Activated B cell treated with CpG ODN at 0.5 μM for 24 hours (primary cell): ENCODE data around the gene SEH1L. TPM values are rescaled to one million over a fixed set of nuclear protein-coding genes. Genes with fewer than 3 reads are reported as not detected.

ENCODE experiments used
- ATAC-seq: fragments of 200-7000 bp; cut with Tn5 transposase; one replicate; pipeline ENCODE4 v1.10.0; 2021; ENCODE audit warnings: low read depth, mild to moderate bottlenecking, moderate library complexity
- CTCF ChIA-PET: fragments of 350-600 bp; sonication (Branson Sonifier 250); formaldehyde crosslinking; loops from one replicate; lab custom pipeline; 2021; ENCODE audit warnings: antibody characterized with exemption; lab: Charles Lee
- POLR2A ChIA-PET: fragments of 350-600 bp; sonication (Branson Sonifier 250); formaldehyde crosslinking; loops from one replicate; lab custom pipeline; 2021; ENCODE audit warnings: antibody characterized with exemption; lab: Charles Lee
- DNase-seq: peaks from one replicate; pipeline ENCODE4 v3.0.0; 2022
- H3K27ac Mint-ChIP-seq: one replicate; pipeline ENCODE4 v1.8.0; 2020; ENCODE audit warnings: mixed read lengths
- H3K27me3 Mint-ChIP-seq: one replicate; pipeline ENCODE4 v1.8.0; 2021; ENCODE audit warnings: mixed read lengths
- H3K36me3 Mint-ChIP-seq: one replicate; pipeline ENCODE4 v1.8.0; 2021; ENCODE audit warnings: low read depth, mixed read lengths
- H3K4me1 Mint-ChIP-seq: one replicate; pipeline ENCODE4 v1.8.0; 2021; ENCODE audit warnings: mixed read lengths
- H3K4me3 Mint-ChIP-seq: one replicate; pipeline ENCODE4 v1.8.0; 2020; ENCODE audit warnings: mild to moderate bottlenecking, mixed read lengths
- H3K9me3 Mint-ChIP-seq: one replicate; pipeline ENCODE4 v1.8.0; 2020; ENCODE audit warnings: mixed read lengths
- CTCF ChIP-seq: fragments of 200-600 bp; IDR thresholded peaks from one replicate; pipeline ENCODE4 v1.8.0; 2022; ENCODE audit warnings: antibody characterized with exemption, mild to moderate bottlenecking
- intact Hi-C: fragments of 100-400 bp; cut with micrococcal nuclease; formaldehyde crosslinking; loops from one replicate; pipeline ENCODE4 v1.15.1; 2024
- total RNA-seq: library from RNA; stranded (reverse); gene quantifications from 2 replicates; pipeline ENCODE4 v1.2.3, GENCODE V29; 2022

Gene SEH1L
- total RNA-seq, 1 donor from 2014 or later: 79.3 TPM

- ATAC-seq: peak; percentile 96
- intact Hi-C loops: loop anchor here (1.0 to 5.0 kb wide), 11 partner anchors 44 to 1140 kb away; partner anchors contain the start of genes AFG3L2, CEP76, CHMP1B and FAM210A
- Mint-ChIP-seq H3K9me3 (no peaks in the 10 kb centered on the region), H3K4me3 (peak within 1 kb of the TSS; percentile 93), H3K4me1 (peaks cover 32% of the 10 kb centered on the region), H3K27ac (peak within 1 kb of the TSS; percentile 94), H3K27me3 (no peaks in the 10 kb centered on the region), H3K36me3 (peaks cover 18% of the 10 kb centered on the region)
- peak; percentile 93 for DNase-seq
- CTCF ChIA-PET: interaction anchor here (0.6 to 2.2 kb wide), 3 partner anchors 20 to 168 kb away, joined by 3 to 9 read pairs (median 3); partner anchors contain the start of gene SEH1L
- no peak for TF ChIP-seq CTCF
- POLR2A ChIA-PET: interaction anchor here (0.6 to 2.9 kb wide), 24 partner anchors 13 to 1083 kb away, joined by 3 to 41 read pairs (median 4); partner anchors contain the start of genes AFG3L2, CEP76, FAM210A and PRELID3A
Observed at GRCh38 chr18:12990967-12991820, 43.4 kb downstream of the SEH1L start, which contains the start of gene CEP192. Gene CEP192, plus strand, starts transcription at chr18:12991362. Its CDS starts 8,063 bp downstream, at chr18:12999425.

GRCh38 chr18:12991821-12992179 is 44.0 kb downstream of the SEH1L start:
- Mint-ChIP-seq H3K4me3 (peak overlapping the region; percentile 93), H3K4me1 (peaks cover 32% of the 10 kb centered on the region), H3K27me3 (no peaks in the 10 kb centered on the region), H3K36me3 (peaks cover 15% of the 10 kb centered on the region), H3K9me3 (no peaks in the 10 kb centered on the region), H3K27ac (peak overlapping the region; percentile 94)
- DNase-seq (no peak), ATAC-seq (no peak)
- no peak for TF ChIP-seq CTCF
- ChIA-PET CTCF (interaction anchor here (2.2 kb wide), 1 partner anchor 168 kb away, joined by 9 read pairs; no protein-coding TSS in a partner anchor), POLR2A (interaction anchor here (0.7 to 2.9 kb wide), 13 partner anchors 19 to 735 kb away, joined by 3 to 41 read pairs (median 7); partner anchors contain the start of genes AFG3L2, CEP76, FAM210A and PSMG2)
- intact Hi-C loops: loop anchor here (1.0 to 5.0 kb wide), 11 partner anchors 44 to 1141 kb away; partner anchors contain the start of genes AFG3L2, CEP76, CHMP1B and FAM210A

- POLR2A ChIA-PET: no interaction called here
- Mint-ChIP-seq H3K27me3 (no peaks in the 10 kb centered on the region), H3K4me1 (peaks cover 37% of the 10 kb centered on the region), H3K27ac (no peak overlapping the region), H3K4me3 (no peak overlapping the region), H3K36me3 (peaks cover 15% of the 10 kb centered on the region), H3K9me3 (no peaks in the 10 kb centered on the region)
- DNase-seq: no peak
- ATAC-seq: no peak
- intact Hi-C loops: loop anchor here (5.0 kb wide), 1 partner anchor 74 kb away; no protein-coding TSS in a partner anchor
- CTCF ChIA-PET: no interaction called here
- TF ChIP-seq CTCF: no peak
Observed at GRCh38 chr18:12993439-12993838, 45.6 kb downstream of the SEH1L start.

DNA sequence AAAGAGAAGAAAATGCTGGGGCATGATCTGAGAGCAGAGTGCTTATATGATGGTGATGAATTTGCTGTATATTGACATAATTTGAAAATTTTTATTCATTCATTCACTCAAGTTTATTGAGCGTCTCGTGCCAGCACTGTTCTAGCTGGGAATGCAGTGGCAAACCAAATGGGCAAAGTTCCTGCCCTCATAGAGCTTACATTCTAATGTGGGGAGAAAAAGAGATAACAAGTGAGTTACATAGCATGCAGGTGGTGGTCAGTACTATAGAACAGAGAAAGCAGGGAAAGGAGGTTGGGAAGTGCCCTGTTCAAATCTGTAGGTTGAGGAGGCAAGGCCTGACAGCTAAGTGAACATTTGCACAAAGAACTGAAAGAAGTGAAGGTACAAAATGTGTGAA is 47.6 kb downstream of the SEH1L start:
- Mint-ChIP-seq H3K4me3 (no peak overlapping the region), H3K9me3 (no peaks in the 10 kb centered on the region), H3K4me1 (peaks cover 36% of the 10 kb centered on the region), H3K36me3 (peaks cover 26% of the 10 kb centered on the region), H3K27me3 (no peaks in the 10 kb centered on the region), H3K27ac (no peak overlapping the region)
- ATAC-seq (no peak), DNase-seq (no peak)
- CTCF ChIA-PET: no interaction called here
- intact Hi-C loops: no loop called here
- POLR2A ChIA-PET: no interaction called here
- TF ChIP-seq CTCF: no peak

DNA sequence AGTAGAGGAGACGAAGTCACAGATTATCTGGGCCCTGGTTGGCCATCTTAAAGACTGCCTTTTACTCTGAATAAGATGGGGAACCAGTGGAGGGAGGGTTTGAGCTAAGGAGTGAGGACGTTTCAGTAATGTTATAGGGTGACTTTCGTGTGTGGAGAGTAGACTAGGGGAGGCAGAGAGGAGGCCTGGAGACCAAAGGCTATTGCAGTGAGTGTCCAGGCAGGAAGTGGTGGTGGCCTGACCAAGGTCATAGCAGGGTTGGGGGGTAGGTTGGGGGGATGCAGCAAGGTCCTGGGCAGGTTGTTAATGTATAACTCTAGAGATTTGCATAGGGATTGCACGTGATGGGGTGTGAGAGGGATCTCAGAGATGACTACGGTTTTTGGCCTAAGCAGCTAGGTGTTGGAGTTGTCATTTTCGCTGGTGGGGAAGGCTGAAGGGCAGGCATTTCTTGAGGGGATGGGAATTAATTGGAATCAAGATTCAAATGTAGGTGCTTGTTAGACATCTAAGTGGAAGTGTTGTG is 48.2 kb downstream of the SEH1L start:
- CTCF ChIA-PET: no interaction called here
- no peaks in the 10 kb centered on the region for H3K27me3 Mint-ChIP-seq
- H3K4me3 Mint-ChIP-seq: no peak overlapping the region
- peaks cover 30% of the 10 kb centered on the region for H3K4me1 Mint-ChIP-seq
- POLR2A ChIA-PET: no interaction called here
- intact Hi-C loops: no loop called here
- H3K9me3 Mint-ChIP-seq: no peaks in the 10 kb centered on the region
- TF ChIP-seq CTCF: no peak
- peaks cover 22% of the 10 kb centered on the region for H3K36me3 Mint-ChIP-seq
- no peak for DNase-seq
- no peak overlapping the region for H3K27ac Mint-ChIP-seq
- no peak for ATAC-seq
